NCI-H128 (cell line): ENCODE data around the gene TRPC5OS.
A peak's percentile ranks its signal among the peaks of the same experiment; 100 is the strongest.

Source experiments
- DNase-seq: peaks from one replicate; lab custom pipeline; 2025; ENCODE audit not compliant: unreplicated experiment; lab: John Stamatoyannopoulos, UW

The TRPC5OS gene

GRCh38 chrX:111875881-111876280 is at the start of gene TRPC5OS:
TRPC5OS (plus strand) TSS chrX:111876181; CDS start chrX:111901850, 25,669 bp downstream.
- no peak for DNase-seq

DNA sequence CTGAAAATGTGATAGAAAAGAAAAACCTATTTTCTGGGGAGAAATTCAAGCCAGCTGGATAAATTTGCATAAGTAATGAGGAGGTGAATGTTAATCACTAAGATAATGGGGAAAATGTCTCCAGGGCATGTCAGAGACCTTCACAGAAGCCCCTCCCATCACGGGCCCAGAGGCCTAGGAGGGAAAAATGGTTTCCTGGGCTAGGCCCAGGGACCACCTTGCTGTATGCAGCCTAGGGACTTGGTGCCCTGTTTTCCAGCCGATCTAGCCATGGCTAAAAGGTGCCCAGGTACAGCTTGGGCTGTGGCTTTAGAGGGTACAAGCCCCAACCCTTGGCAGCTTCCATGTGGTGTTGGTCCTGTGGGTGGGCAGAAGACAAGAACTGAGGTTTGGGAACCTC is 46.6 kb upstream of the TRPC5OS start:
- DNase-seq = no peak

- no peak for DNase-seq
These were observed 45.4 kb upstream of the TRPC5OS start for GRCh38 chrX:111830571-111830970.

DNA sequence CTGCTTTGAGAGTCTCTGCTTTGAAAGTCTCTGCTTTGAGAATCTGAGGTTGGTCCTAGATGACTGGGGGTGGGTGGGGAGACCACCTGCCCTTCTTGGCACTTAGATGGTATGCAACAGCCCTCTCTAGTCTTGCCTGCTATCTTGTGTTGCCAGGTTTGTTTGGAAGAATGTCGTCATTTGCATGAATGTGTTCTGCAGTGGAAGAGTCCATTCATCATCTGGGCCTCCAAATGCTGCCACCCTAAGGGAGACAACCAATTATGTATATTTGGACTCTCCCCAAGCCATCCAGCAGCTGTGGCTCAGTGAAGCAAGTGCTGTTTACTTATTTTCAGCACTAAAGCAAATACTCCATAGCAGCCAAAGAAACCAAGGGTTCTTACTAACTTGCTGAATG is 44.6 kb upstream of the TRPC5OS start:
- DNase-seq = no peak

- no peak for DNase-seq
These were observed 38.8 kb upstream of the TRPC5OS start for GRCh38 chrX:111837197-111837596.

GRCh38 chrX:111847491-111848133 is 28.4 kb upstream of the TRPC5OS start:
- no peak for DNase-seq

DNA sequence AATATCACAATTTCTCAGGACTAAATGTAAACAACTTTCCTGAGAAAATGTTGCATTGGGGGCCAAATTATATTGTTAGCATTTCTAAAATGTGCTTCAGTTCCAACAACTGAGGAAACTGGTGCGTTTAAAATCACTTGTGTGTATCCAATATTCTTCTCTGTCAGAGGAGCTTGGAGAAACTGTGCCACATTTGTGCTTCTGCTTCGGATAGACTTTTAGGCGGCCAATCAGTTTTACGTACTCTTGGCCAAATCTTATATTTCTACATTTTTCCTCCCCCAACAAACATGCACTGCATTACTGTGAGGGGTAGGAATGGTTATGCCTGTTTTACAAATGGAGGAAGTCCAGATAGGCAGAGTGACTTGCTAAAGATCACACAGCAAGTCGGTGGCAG is 27.4 kb upstream of the TRPC5OS start:
- DNase-seq = no peak

DNA sequence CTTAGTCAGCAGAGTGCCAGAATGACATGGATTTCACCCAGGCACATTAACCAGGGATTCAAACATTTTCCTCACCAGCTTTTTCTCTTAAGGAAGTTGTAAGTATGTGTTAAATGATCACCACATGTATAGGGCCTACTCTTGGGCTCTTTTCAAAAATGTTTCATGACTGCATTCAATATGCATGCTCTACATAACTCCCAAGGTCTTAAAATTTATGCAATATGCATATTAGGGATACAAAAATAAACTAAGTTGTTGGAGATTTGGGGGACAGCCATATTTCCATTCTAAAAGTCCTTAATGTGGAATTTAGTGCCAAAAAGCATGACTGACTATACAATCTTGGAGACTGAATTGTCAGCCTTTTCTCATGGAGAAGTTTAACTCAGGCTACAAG is 25.0 kb upstream of the TRPC5OS start:
- DNase-seq = no peak

DNA sequence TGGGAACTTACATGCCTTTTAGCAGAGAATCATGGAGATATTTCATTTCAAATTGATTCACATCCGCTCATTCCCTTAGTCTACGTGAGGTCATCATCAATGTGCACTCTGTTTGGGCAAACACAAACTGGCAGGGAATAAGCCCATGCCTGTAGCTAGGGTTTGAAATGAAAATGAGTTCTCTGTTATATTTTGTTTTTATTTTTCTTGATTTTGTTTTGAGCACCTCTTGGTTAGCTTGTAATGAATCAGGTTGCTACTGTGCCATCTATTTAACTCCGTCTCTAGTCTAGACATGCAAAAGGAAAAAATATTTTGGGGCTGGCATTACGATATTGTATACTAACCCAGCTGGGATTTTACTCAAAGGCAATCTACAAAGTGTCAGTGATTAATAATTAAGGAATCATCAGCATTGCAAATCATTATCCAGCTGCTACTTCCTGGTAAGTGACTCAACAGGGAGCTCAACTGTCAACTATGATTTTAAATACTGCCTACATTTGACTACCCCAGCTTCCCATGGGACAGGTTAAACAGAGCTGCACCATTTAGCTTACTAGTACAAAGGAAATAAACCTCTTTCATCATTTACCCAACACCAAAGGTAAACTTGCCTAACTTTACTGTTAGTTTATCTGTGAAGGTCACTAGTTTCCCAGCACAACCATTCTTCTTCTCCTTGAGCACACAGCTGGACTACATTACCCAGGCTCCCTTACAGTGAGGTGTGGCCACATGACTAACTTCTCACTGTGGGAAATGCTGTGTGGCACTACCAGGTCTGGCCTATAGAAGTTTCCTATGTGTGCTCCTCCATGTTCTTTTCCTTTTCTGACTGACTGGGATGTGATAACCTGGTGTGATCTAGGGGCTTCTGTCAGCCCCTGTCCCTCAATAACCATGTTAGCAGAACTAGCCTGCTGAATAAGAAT is 21.2 kb upstream of the TRPC5OS start:
- no peak for DNase-seq

DNA sequence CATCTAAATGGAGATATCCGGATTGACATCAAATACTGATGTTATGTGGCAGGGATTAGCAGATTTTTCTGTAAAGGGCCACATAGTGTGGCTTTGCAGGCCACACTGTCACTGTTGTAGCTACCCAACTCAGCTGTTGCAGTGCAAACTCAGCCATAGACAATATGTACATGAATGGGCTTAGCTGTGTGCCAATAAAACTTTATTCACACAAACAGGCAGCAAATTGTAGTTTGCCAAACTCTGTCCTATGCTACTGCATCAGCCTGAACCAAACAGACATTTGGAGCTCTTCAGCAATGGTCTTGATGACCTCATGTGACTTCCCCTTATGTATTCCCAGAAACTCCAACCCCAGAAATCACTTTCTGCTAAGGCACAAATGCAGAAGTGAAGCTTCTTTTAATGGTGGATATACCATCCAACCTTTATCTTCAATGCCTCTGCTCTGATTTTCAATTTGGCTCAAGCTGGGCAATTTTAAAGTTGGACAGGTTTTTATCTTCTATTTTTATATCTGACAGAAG is 18.4 kb upstream of the TRPC5OS start:
- no peak for DNase-seq

- no peak for DNase-seq
These were observed 14.4 kb upstream of the TRPC5OS start for GRCh38 chrX:111861605-111862004.

GRCh38 chrX:111867236-111867635 is 8.7 kb upstream of the TRPC5OS start:
- DNase-seq = no peak

- no peak for DNase-seq
These were observed 7.0 kb upstream of the TRPC5OS start for GRCh38 chrX:111868726-111869638.

DNA sequence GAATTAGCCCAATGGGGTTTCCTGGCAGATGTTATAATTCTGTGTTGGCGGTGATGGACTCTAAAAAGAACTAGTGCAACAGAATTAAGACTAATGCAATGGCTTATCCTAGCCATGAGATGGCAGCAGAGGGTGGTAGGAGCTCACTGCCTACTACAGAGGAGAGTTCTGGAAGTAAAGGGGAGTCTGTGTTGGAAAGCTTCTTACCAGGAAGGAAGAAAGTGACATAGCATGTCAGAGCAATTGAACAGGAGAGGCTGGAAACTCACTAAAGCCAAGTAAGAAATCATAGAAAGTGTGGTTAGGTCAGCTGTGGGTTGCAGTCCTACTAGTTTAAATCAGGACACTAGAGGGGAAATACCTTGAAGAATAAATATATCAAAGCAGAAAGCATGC is 6.3 kb upstream of the TRPC5OS start:
- peak; percentile 0 for DNase-seq

DNA sequence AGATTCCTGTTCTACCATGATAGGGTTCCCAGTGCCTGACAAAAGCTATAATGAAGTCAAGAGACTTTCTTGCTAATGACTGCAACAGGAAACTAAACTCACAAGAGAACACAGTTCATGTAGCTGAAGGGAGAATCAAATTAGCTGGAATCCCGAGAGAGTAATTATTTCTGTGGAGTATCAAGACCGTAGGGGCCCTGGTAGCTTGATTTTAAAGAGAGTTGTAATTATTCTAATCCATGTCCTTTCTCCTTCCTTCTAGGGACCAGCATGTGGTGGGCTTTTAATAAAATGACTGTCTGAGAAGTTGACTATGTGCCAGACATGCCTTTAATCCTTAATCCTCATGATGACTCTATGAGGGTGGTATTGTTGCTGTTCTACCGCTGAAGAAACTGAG is 1.7 kb upstream of the TRPC5OS start:
- DNase-seq = no peak

GRCh38 chrX:111876646-111877045 is 665 bp downstream of the TRPC5OS start:
- no peak for DNase-seq

DNA sequence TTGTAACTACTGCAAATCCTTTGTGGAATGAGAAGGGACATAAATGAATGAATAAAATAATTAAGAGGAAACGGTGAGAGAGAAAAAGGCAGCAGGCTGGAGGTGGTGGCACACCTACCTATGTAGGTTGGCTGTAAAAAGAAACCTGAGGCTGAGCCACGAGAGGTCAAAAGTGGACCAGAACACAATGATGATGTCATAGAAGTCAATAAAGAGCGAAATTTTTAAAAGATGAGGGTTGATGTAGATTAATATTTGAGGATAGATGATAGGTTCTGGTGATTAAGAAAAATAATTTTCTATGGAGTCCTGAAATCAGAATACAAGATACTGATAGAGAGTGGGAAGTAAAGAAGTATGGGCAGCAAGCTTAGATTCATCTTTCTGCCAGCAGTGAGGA is 1.7 kb downstream of the TRPC5OS start:
- no peak for DNase-seq

- DNase-seq = no peak
These were observed 4.8 kb downstream of the TRPC5OS start for GRCh38 chrX:111880735-111881134.

DNA sequence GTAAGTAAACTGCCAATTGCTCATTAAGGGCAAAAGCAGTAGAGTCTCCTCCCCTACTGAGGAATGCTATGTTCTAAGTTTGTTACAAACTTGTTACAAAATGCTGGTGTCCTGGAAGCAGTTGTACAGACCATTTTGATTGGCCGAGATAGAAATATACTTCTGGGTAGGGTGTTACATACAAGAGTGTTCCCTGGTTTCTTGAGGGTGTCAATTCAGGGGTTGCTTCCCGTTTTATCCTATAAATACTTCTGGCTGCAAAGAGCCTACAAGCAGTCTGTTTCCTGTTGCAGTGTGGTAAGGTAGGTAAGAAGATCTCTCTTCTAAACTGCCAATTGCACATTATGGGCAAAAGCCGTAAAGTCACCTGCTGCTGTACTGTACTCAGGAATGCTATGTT is 5.7 kb downstream of the TRPC5OS start:
- DNase-seq = no peak

DNA sequence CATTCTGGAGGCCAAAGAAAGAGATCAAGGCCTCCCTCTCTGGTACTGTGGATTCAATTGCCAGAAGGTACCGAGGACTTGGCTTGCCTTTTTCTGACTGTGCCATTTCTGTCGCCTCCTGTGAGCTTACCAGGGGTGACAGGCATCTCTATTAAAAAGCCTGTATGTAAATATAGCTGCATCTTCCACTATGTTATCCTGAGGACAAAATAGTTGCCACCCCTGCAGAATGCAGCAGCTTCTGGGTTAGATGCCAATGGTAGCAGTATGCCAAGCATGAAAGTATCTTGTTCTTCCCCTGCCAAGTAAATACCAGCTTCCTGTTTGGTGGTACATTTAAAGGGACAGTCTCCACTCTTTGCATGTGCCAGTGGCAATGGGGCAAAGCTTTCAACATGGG is 10.7 kb downstream of the TRPC5OS start:
- no peak for DNase-seq

- no peak for DNase-seq
These were observed 12.6 kb downstream of the TRPC5OS start for GRCh38 chrX:111888600-111888999.
